ENCODE measurements around the gene DCLRE1B.

- TF ChIP-seq, protein P1, sequence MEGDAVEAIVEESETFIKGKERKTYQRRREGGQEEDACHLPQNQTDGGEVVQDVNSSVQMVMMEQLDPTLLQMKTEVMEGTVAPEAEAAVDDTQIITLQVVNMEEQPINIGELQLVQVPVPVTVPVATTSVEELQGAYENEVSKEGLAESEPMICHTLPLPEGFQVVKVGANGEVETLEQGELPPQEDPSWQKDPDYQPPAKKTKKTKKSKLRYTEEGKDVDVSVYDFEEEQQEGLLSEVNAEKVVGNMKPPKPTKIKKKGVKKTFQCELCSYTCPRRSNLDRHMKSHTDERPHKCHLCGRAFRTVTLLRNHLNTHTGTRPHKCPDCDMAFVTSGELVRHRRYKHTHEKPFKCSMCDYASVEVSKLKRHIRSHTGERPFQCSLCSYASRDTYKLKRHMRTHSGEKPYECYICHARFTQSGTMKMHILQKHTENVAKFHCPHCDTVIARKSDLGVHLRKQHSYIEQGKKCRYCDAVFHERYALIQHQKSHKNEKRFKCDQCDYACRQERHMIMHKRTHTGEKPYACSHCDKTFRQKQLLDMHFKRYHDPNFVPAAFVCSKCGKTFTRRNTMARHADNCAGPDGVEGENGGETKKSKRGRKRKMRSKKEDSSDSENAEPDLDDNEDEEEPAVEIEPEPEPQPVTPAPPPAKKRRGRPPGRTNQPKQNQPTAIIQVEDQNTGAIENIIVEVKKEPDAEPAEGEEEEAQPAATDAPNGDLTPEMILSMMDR (IDR thresholded peaks at IDR 0.05): no peak
- no peak for TF ChIP-seq POLR2AphosphoS5 (IDR thresholded peaks at IDR 0.05)
- no peak for TF ChIP-seq POLR2A (IDR thresholded peaks at IDR 0.05)
- TF ChIP-seq EP300 (IDR thresholded peaks at IDR 0.05): no peak
Observed at GRCh38 chr1:113898241-113898814, 6.8 kb upstream of the DCLRE1B start.

All from gastroesophageal sphincter (tissue), 3 donors.